Measurements from ENCODE around the gene RAMACL.
A peak's percentile ranks its signal among the peaks of the same experiment; 100 is the strongest.

RAMACL gene

DNA sequence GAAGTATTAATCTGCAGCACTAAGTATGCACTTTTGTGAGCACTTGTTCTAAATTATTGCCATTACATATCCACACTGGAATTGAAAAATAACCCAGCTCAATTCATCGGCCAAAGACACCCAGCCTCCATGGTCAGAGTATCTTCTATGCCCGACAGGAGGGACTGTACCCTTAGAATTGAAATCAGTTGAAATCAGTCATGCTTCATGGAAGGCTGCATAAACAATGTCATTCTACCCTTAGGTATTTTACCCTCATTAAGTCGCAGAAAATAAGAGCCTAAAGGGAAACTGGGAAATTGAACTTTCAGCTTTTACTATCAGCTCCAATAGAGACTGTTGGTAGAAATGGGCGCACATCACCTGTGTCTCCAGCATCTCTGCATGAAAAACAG is 2.9 kb upstream of the RAMACL start:
- H3K4me2 ChIP-seq (ENCODE audit: low read length), result peak overlapping the region; percentile 100
- H3K27me3 ChIP-seq (ENCODE audit: low read depth, low read length), result no peaks in the 10 kb centered on the region
- no peaks in the 10 kb centered on the region for H3K79me2 ChIP-seq (ENCODE audit: low read length)
- H3K4me1 ChIP-seq (ENCODE audit: low read length), result peaks cover 53% of the 10 kb centered on the region
- H3K9me3 ChIP-seq (ENCODE audit: insufficient read depth, low read length), result no peaks in the 10 kb centered on the region
- no peak overlapping the region for H2AFZ ChIP-seq (ENCODE audit: low read depth, low read length)
- H3K9ac ChIP-seq (ENCODE audit: low read length), result peak overlapping the region; percentile 59
- H3K27ac ChIP-seq (ENCODE audit: low read length), result peak overlapping the region; percentile 99
- TF ChIP-seq EZH2phosphoT487 (IDR thresholded peaks at IDR 0.05; ENCODE audit: low read depth) (no peak), CTCF (IDR thresholded peaks at IDR 0.05; ENCODE audit: low read depth, low read length) (no peak)
- no peaks in the 10 kb centered on the region for H3K36me3 ChIP-seq (replicated peaks; ENCODE audit: low read depth, low read length)
- H3K4me3 ChIP-seq (ENCODE audit: low read length), result peak overlapping the region; percentile 77
- H4K20me1 ChIP-seq (ENCODE audit: insufficient read depth, low read length), result no peaks in the 10 kb centered on the region

DNA sequence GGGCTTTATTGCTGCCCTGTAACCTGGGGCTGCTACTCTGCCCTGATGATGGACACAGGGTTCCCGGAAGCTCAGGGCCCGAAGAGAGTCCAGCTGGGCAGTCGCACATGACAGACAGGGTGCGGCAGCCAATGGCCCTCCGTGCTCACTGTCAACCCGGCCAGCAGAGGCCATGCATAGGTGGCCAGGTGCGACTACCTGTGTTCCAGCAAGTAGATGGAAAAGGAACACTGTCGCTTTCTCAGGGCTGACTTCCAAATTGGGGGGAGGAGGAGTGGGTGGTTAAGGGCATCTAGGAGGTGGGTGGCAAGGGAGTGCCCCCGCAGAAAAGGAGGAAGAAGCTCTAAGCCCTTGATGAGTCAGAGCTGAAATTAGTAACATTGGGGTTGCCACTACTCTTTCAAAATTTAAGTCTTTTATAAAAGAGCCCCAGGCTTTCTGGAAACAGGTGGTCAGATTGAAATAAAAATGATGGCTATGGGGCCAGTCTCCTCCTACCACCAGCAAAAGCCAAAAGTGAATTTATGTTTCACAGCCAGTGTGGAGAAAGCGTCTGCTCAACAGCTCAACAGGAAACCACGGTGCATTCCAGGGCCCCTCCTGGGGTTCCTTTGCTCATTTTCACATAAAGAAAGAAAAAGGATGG is 2.3 kb upstream of the RAMACL start:
- H3K27me3 ChIP-seq (ENCODE audit: low read depth, low read length), result no peaks in the 10 kb centered on the region
- H3K9ac ChIP-seq (ENCODE audit: low read length), result peak overlapping the region; percentile 73
- TF ChIP-seq EZH2phosphoT487 (IDR thresholded peaks at IDR 0.05; ENCODE audit: low read depth) (no peak), CTCF (IDR thresholded peaks at IDR 0.05; ENCODE audit: low read depth, low read length) (no peak)
- H3K9me3 ChIP-seq (ENCODE audit: insufficient read depth, low read length), result no peaks in the 10 kb centered on the region
- H3K4me1 ChIP-seq (ENCODE audit: low read length), result peaks cover 53% of the 10 kb centered on the region
- peak overlapping the region; percentile 77 for H3K4me3 ChIP-seq (ENCODE audit: low read length)
- H3K36me3 ChIP-seq (replicated peaks; ENCODE audit: low read depth, low read length), result no peaks in the 10 kb centered on the region
- H3K79me2 ChIP-seq (ENCODE audit: low read length), result no peaks in the 10 kb centered on the region
- peak overlapping the region; percentile 32; the same call in 1 of the 2 replicates for H2AFZ ChIP-seq (ENCODE audit: low read depth, low read length)
- peak overlapping the region; percentile 99 for H3K27ac ChIP-seq (ENCODE audit: low read length)
- no peaks in the 10 kb centered on the region for H4K20me1 ChIP-seq (ENCODE audit: insufficient read depth, low read length)
- peak overlapping the region; percentile 100 for H3K4me2 ChIP-seq (ENCODE audit: low read length)

DNA sequence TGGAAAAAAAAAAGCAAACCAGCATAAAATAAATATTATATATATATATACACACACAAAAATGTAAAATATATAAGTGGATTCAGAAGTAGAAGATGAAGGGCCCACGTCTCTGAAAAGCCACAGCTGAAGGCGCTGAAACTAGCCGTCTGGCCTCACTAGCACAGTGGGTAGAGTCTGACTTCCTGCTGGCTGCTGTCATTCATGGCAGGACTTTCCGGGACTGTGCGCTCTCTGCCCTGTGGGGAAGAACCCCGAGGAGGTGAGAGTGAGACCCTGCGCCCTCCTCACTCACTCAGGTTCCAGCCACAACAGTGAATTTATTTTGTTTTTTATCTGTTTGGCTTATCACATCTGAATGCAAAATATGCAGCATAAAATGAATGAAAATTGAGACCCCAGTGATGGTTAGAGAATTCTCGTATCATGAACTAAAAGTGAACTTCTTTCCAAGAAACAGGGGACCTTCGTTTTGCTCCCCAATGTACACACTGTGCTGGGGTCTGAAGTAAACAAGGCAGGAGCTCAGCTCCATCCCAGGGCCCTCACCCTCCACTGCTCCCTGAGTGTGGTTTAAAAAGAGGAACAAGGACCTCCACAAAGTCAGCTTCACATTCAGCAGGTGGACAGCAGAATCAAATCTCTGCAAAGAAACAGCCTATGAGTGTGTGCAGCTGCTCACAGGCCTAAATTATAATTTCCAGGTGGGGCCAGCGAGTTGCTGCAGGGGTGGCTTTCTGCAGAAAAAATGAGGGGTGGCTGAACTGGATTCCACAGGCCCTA is 1.3 kb upstream of the RAMACL start:
- no peaks in the 10 kb centered on the region for H3K79me2 ChIP-seq (ENCODE audit: low read length)
- no peak for TF ChIP-seq CTCF (IDR thresholded peaks at IDR 0.05; ENCODE audit: low read depth, low read length)
- TF ChIP-seq EZH2phosphoT487 (IDR thresholded peaks at IDR 0.05; ENCODE audit: low read depth), result no peak
- peaks cover 53% of the 10 kb centered on the region for H3K4me1 ChIP-seq (ENCODE audit: low read length)
- H3K27ac ChIP-seq (ENCODE audit: low read length), result peak overlapping the region; percentile 99
- H3K36me3 ChIP-seq (replicated peaks; ENCODE audit: low read depth, low read length), result no peaks in the 10 kb centered on the region
- H2AFZ ChIP-seq (ENCODE audit: low read depth, low read length), result no peak overlapping the region
- H3K27me3 ChIP-seq (ENCODE audit: low read depth, low read length), result no peaks in the 10 kb centered on the region
- no peaks in the 10 kb centered on the region for H3K9me3 ChIP-seq (ENCODE audit: insufficient read depth, low read length)
- H3K9ac ChIP-seq (ENCODE audit: low read length), result peak overlapping the region; percentile 77
- H3K4me3 ChIP-seq (ENCODE audit: low read length), result peak overlapping the region; percentile 77
- no peaks in the 10 kb centered on the region for H4K20me1 ChIP-seq (ENCODE audit: insufficient read depth, low read length)
- peak overlapping the region; percentile 100 for H3K4me2 ChIP-seq (ENCODE audit: low read length)

- H3K79me2 ChIP-seq (ENCODE audit: low read length), result no peaks in the 10 kb centered on the region
- H3K27ac ChIP-seq (ENCODE audit: low read length), result no peak overlapping the region
Measured at GRCh38 chr6:166584853-166585429, 1.5 kb downstream of the RAMACL start.

More at GRCh38 chr6:166584853-166585429, 1.5 kb downstream of the RAMACL start:
- H4K20me1 ChIP-seq (ENCODE audit: insufficient read depth, low read length), result no peaks in the 10 kb centered on the region
- H2AFZ ChIP-seq (ENCODE audit: low read depth, low read length), result no peak overlapping the region
- H3K9ac ChIP-seq (ENCODE audit: low read length), result no peak overlapping the region
- peaks cover 29% of the 10 kb centered on the region for H3K4me1 ChIP-seq (ENCODE audit: low read length)
- TF ChIP-seq CTCF (IDR thresholded peaks at IDR 0.05; ENCODE audit: low read depth, low read length) (no peak), EZH2phosphoT487 (IDR thresholded peaks at IDR 0.05; ENCODE audit: low read depth) (no peak)
- no peaks in the 10 kb centered on the region for H3K9me3 ChIP-seq (ENCODE audit: insufficient read depth, low read length)
- no peaks in the 10 kb centered on the region for H3K27me3 ChIP-seq (ENCODE audit: low read depth, low read length)
- H3K36me3 ChIP-seq (replicated peaks; ENCODE audit: low read depth, low read length), result no peaks in the 10 kb centered on the region
- H3K4me2 ChIP-seq (ENCODE audit: low read length), result no peak overlapping the region
- H3K4me3 ChIP-seq (ENCODE audit: low read length), result no peak overlapping the region

All from OCI-LY3 (cell line).